ENCODE results near the gene KPTN. TPM values are rescaled to one million over a fixed set of nuclear protein-coding genes. Genes with fewer than 3 reads are reported as not detected.

The KPTN gene
- total and polyA plus RNA-seq, 7 donors, result 3.8 to 21.5 (median 8.2) TPM

- Histone ChIP-seq H3K9me3 (no peaks in the 10 kb centered on the region), H3K27me3 (ENCODE audit: insufficient read depth in 3 of 3, low read length in 2 of 3) (peaks cover 0 to 81% (median 15%) of the 10 kb centered on the region in 3 donors), H3K27ac (no peak overlapping the region), H3K4me3 (no peak overlapping the region), H3K36me3 (ENCODE audit: insufficient read depth in 1 of 2, low read depth in 1 of 2) (no peaks in the 10 kb centered on the region), H3K4me1 (no peaks in the 10 kb centered on the region)
- no peak for TF ChIP-seq CTCF (IDR thresholded peaks at IDR 0.05)
- DNase-seq (no peak), ATAC-seq (no peak)
- intact Hi-C loops (cut with DNase I), result no loop called here
- 61 to 71% (median 63%) methylated on average over 12 of the region's 12 CpGs for WGBS, 3 donors
Measured at GRCh38 chr19:47443331-47443730, 40.7 kb downstream of the KPTN start.

- H3K9me3 ChIP-seq, result no peaks in the 10 kb centered on the region
- intact Hi-C loops (cut with DNase I), result loop anchor here in 1 of 2 donors (5.0 kb wide), 1 partner anchor 43 kb away; the partner anchor contains the start of gene KPTN
- 24 to 28% (median 24%) methylated on average over 5 of the region's 5 CpGs for WGBS, 3 donors
- H3K27ac ChIP-seq, result no peak overlapping the region
- H3K4me1 ChIP-seq, result no peaks in the 10 kb centered on the region
- H3K27me3 ChIP-seq (ENCODE audit: insufficient read depth in 3 of 3, low read length in 2 of 3), result peaks cover 0 to 56% (median 0%) of the 10 kb centered on the region in 3 donors
- ATAC-seq, result no peak
- H3K36me3 ChIP-seq (ENCODE audit: insufficient read depth in 1 of 2, low read depth in 1 of 2), result no peaks in the 10 kb centered on the region
- H3K4me3 ChIP-seq, result no peak overlapping the region
- TF ChIP-seq CTCF (IDR thresholded peaks at IDR 0.05), result no peak
- DNase-seq, result no peak
Measured at GRCh38 chr19:47438793-47439220, 45.2 kb downstream of the KPTN start.

GRCh38 chr19:47437500-47437899, 46.5 kb downstream of the KPTN start:
- H3K9me3 ChIP-seq, result no peaks in the 10 kb centered on the region
- ATAC-seq (no peak), DNase-seq (no peak)
- WGBS, 3 donors, result 29 to 38% (median 35%) methylated on average over 12 of the region's 12 CpGs
- intact Hi-C loops (cut with DNase I), result loop anchor here (2.0 to 5.0 kb wide), 4 partner anchors 45 to 261 kb away; partner anchors contain the start of genes KPTN (in 1 of the 2) and NAPA (in 1 of the 2)
- no peaks in the 10 kb centered on the region for H3K4me1 ChIP-seq
- H3K27me3 ChIP-seq (ENCODE audit: insufficient read depth in 3 of 3, low read length in 2 of 3), result peaks cover 0 to 56% (median 0%) of the 10 kb centered on the region in 3 donors
- no peak for TF ChIP-seq CTCF (IDR thresholded peaks at IDR 0.05)
- H3K4me3 ChIP-seq, result no peak overlapping the region
- H3K27ac ChIP-seq, result no peak overlapping the region
- H3K36me3 ChIP-seq (ENCODE audit: insufficient read depth in 1 of 2, low read depth in 1 of 2), result no peaks in the 10 kb centered on the region

GRCh38 chr19:47436712-47437401, 47.2 kb downstream of the KPTN start:
- peak; percentile 91 to 100 (median 99) for ATAC-seq
- no peak overlapping the region for H3K4me3 ChIP-seq
- TF ChIP-seq CTCF (IDR thresholded peaks at IDR 0.05), result peak; percentile 90
- WGBS, 3 donors, result 28 to 31% (median 30%) methylated on average over 17 of the region's 17 CpGs
- DNase-seq, result peak; percentile 77 to 87
- no peak overlapping the region for H3K27ac ChIP-seq
- peaks cover 0 to 57% (median under 1%) of the 10 kb centered on the region in 3 donors for H3K27me3 ChIP-seq (ENCODE audit: insufficient read depth in 3 of 3, low read length in 2 of 3)
- H3K36me3 ChIP-seq (ENCODE audit: insufficient read depth in 1 of 2, low read depth in 1 of 2), result no peaks in the 10 kb centered on the region
- H3K9me3 ChIP-seq, result no peaks in the 10 kb centered on the region
- H3K4me1 ChIP-seq, result no peaks in the 10 kb centered on the region
- intact Hi-C loops (cut with DNase I), result loop anchor here (2.0 to 5.0 kb wide), 4 partner anchors 45 to 262 kb away; partner anchors contain the start of genes KPTN (in 1 of the 2) and NAPA (in 1 of the 2)
